Forelimb muscle (tissue), 1 donor: ENCODE measurements around the gene HPD. TPM values are rescaled to one million over a fixed set of nuclear protein-coding genes. Genes with fewer than 3 reads are reported as not detected.

Experiments
- DNase-seq: peaks from one replicate; pipeline ENCODE4 v3.0.0-alpha.2; 2013; ENCODE audit warnings: low read depth
- polyA plus RNA-seq: library from polyadenylated mRNA; unstranded; fragments of 120-200 nt; gene quantifications from one replicate; pipeline ENCODE4 v1.2.1, GENCODE V29; 2013; ENCODE audit not compliant: insufficient read length

HPD gene
- polyA plus RNA-seq, 1 donor: 0.08 TPM

DNA sequence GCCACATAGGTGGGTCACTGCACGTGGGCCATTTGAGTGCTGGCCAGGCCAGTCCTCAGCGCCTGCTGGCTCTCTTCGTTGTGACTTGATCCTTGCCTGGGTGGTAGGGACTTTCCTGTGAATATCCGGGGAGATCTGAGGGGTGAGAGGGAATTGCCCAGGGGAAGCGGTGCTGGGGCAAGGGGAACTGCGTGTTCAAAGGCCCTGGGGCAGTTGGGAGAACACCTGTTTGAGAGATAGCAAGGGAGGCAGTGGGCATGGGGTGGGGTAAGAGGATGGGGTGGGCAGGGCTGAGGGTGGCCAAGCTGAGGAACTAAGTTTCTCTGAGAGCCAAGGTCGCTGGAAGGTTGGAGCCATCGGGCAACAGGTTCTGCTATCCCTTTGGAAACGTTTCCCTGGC lies 29.8 kb downstream of the HPD start:
- no peak for DNase-seq

DNA sequence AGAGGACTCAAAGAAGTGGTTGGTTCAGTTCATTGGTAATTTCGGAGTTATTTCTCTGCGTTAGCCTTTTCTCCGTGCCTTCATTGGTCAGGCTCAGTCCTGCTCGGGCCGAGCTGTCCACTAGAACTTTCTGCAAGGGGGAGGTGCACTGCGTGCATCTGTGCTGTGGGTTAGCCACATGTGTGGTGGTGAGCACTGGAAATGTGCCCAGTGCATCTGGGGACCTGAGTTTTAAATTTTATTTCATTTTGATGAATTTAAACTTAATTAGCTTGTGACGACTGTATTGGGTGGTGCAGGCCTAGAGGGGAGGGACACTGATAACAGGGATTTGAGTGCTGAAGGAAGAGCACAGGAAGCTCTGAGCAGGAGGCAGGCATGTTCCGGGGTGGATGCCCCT lies 30.4 kb downstream of the HPD start:
- DNase-seq: no peak

GRCh38 chr12:121827351-121828099 lies 31.1 kb downstream of the HPD start:
- no peak for DNase-seq

DNA sequence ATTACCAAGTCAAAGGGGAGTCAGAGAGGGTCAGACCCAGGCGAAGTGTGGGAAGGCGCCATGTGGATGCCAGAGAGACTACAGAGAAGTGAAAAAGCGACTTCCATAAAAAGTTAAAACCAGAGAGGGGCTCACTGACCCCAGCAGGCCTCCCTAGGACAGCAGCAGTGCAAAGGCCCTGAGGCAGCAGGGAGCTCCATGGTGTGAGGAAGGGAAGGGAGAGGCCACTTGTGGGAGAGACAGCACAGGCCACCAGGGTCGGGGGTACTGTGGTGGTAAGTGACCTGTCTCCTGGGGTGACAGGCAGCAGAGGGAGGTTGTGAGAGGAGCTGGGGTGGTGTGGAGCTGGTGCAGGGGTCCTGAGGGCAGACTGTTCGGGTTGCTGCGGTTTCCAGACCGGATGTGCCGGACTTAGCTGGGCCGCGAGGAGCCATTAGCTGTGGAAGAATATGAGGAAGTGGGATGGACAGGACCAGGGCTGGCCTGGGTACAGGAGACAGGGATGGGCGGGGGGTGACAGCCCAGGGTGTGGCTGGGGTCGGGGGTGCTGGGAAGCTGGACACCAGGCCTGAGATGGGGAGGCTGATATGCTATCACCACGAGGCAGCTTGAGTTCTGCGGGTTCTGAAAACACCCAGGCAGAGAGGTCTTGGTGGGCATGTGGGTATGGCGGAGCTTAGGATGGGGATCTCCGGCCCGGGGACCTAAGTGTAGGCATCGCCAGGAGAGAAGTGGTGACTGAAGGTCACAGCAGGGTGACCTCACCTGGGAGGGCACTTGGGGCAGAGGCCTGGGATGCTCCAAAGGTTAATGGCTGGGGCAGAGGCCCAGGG lies 32.1 kb downstream of the HPD start:
- DNase-seq: no peak

GRCh38 chr12:121825041-121825523 lies 33.6 kb downstream of the HPD start:
- no peak for DNase-seq

GRCh38 chr12:121823727-121824115 lies 34.9 kb downstream of the HPD start:
- DNase-seq: no peak

GRCh38 chr12:121823101-121823726 lies 35.4 kb downstream of the HPD start:
- DNase-seq: no peak

DNA sequence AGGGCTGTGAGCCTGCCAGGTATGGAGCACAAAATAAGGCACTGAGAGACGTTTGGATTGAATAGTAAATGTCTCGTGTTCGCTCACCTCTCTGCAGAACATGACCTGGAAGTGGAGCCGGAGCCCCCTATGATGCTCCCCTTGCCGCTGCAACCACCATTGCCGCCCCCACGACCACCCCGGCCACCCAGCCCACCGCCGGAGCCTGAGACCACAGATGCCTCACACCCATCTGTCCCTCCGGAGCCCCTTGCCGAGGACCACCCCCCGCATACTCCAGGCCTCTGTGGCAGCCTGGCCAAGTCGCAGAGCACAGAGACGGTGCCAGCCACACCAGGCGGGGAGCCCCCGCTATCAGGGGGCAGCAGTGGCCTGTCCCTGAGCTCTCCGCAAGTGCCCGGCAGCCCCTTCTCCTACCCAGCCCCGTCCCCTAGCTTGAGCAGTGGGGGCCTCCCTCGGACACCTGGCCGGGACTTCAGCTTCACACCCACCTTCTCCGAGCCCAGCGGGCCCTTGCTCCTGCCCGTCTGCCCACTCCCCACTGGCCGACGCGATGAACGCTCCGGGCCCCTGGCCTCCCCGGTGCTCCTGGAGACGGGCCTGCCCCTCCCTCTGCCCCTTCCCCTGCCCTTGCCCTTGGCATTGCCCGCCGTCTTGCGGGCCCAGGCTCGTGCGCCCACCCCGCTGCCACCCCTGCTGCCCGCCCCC lies 36.1 kb downstream of the HPD start:
- no peak for DNase-seq

DNA sequence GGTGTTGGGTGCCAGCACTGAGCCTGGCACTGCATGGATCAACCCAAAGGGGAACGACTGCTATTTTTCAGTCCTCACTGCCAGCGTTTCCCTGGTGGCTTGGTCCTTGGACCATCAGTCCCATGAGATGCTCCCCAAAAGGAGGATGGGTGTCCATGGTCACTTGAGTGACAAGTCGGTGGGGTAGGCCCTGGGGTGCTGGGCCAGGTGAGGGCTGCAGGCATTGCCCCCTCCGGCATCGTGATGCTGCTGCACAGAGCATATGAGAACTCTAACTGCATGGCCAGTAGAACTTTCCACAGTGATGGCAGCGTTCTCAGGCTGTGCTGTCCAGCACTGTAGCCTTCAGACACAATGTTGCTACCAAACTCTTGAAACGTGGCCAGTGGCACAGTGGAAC lies 38.6 kb downstream of the HPD start:
- no peak for DNase-seq

DNA sequence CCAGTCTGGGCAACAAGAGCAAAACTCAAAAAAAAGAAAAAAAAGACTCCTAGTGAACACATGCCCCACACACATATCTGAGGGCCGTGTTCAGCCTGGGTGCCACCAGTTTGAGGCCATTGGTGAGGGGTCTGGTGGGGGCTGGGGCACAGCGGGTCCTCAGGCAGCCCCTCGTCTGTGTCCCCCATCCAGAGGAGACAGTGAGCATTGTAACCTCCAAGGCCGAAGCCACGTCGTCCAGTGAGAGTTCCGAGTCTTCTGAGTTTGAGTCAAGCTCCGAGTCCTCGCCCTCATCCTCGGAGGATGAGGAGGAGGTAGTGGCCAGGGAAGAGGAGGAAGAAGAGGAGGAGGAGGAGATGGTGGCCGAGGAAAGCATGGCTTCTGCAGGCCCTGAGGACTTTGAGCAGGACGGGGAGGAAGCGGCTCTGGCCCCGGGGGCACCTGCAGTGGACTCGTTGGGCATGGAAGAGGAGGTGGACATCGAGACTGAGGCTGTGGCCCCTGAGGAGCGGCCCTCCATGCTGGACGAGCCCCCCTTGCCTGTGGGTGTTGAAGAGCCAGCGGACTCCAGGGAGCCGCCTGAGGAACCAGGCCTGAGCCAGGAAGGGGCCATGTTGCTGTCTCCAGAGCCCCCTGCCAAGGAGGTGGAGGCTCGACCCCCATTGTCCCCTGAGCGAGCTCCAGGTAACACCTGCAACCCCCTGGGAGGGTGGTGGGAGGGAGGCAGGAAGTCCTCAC lies 39.3 kb downstream of the HPD start:
- no peak for DNase-seq

DNA sequence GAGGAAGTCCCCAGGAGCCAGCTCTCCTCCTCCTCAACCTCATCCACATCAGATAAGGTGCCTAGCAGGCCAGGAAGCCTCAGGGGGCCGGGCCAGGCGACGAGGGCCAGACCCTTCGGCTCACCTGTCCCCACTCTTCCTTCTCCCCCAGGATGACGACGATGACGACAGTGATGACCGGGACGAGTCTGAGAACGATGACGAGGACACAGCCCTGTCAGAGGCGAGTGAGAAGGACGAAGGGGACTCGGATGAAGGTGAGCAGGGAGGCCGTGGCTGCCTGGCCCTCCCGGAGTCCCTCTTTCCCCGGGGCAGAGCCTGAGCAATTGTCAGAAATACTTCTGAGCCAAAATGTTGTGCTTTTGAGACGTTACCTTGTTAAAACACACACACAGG lies 41.0 kb downstream of the HPD start:
- DNase-seq: no peak

GRCh38 chr12:121816925-121817647 lies 41.6 kb downstream of the HPD start:
- DNase-seq: no peak

- no peak for DNase-seq
These were observed 43.4 kb downstream of the HPD start for GRCh38 chr12:121815263-121815662.

GRCh38 chr12:121814429-121815119 lies 44.1 kb downstream of the HPD start:
- no peak for DNase-seq

GRCh38 chr12:121813951-121814350 lies 44.7 kb downstream of the HPD start:
- no peak for DNase-seq

DNA sequence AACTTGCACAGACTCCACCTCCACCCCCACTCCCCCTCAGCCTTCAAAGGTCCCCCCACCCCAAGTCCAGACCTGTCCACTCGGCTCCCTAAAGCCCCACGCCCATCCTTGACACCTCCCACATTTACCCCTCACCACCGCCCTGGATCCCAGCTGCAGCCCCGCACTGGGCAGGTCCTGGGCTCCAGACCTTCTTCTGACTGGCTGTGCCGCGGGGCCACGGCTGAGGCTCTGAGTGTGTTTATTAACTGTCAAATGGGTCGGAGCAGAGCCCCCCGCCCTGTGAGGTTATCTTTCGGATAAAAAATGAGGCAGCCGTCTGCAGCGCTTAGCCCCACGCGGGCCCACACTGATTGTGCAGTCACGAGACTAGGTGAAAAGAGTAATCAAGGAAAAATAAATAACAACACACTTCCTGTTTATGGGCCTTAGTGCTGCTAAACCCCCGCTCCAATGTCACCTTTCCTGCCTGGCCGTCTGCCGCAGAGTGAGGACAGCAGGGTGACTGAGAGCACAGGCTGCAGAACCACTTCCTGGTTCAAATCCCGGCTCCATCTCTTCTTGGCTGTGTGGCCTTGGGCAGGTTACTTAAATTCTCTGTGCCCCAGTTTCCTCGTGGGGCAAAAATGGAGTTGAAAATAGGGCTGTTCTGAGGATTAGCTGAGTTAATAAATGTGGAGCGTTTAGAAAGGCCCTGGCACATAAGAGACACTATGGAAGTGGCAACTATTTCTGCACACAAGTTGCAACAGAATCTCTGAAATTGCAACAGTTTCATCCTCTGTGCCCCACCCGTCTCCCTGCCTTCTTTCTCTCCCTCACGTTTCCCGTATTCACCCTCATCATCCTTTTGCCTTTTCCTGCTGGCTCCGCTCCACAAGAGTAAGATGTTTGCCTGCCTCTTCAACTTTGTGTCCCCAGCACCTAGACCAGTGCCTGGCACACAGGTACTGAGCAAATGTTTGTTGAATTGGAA lies 45.5 kb downstream of the HPD start:
- no peak for DNase-seq

DNA sequence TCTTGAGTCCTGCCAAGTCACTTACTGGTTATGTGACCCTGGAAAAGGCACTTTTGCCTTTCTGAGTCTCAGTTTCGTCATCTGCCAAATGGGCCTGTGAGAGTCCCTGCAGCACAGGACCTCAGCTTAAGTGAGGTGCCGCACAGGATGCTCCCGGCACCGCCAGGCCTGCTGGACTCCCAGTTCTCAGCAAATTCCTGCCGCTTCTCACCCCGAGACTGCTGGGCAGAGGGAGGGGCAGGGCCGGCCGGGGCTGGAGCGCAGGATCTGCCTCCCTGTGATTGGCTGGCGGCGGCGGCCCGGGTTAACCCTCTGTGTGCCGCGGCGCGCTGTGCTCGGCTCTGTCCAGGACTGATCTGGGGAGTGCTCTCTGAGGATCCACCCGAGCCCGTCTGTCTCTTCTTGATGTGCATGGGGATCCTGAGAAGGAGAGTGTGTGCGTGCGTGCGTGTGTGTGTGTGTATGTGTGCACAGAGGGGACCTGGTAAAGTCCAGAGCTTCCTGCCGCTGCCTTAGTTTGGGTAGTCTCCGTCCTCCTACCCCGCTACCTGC lies 46.3 kb downstream of the HPD start:
- DNase-seq: no peak
